Sciatic nerve (tissue), 2 donors: ENCODE data around the gene ZNF263. TPM values are rescaled to one million over a fixed set of nuclear protein-coding genes. Genes with fewer than 3 reads are reported as not detected.

Experiments used
- ATAC-seq: fragments of 200-7000 bp; cut with Tn5 transposase; one replicate; pipeline ENCODE4 v1.9.1; 2020; ENCODE audit warnings: mild to moderate bottlenecking, moderate library complexity
- DNase-seq: peaks from one replicate; pipeline ENCODE4 v3.0.0-alpha.2; 2020; ENCODE audit warnings: low spot score
- intact Hi-C: fragments of 100-400 bp; cut with DNase I; formaldehyde crosslinking; loops from one replicate; pipeline ENCODE4 v1.14.2; 2022
- total RNA-seq: library from RNA; stranded (reverse); fragmentation: NEBNext Ultra II Directional; extraction: Animal tissue kit (Norgen Biotek cat#: 25700); gene quantifications from one replicate; pipeline ENCODE4 v1.2.1, GENCODE V29; 2021
- donor health status: DM: no; HTN: no; CAD: no.
- donor health status: DM: no; HTN: no; CAD: no.

Gene ZNF263
- 31.4 TPM for total RNA-seq

DNA sequence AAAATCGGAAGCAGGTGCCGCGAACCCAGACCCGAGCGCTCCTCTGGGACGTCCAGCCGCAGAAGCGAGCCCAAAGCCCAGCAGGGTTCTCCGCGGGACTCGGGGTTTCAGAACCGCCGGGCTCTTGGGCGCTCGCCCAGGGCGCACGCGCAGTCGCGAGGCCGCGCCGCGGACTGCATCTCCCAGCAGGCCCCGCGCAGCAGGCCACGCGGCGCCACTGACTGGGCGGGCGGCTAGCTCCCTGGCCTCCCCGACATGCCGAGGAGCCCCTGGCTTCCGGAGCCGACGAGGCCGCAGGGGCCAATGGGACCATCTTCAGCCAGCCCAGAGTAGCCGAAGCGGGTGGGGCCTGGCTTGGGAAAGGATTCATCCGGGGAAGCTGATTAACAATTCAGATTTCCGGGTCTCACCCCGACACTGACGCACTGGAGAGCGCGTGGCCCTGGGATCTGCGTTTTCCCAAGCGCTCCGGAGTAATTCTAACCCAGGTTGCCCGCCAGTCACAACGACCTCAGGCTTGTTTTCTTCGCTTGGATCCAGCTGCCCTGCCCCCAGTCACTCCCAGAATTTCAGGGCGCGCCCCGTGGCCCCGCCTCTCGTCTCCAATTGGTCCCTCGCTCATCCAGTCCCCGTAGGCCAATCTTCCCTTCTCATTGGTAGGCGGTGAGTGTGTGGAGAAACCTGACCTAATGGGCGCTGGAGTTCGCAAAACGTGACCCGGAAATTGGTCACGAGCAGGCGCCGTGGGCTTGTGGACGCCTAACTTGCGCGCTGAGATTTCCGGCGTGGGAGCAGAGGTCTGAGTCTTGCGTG lies at the start of gene ZNF263:
ZNF263 (plus strand) TSS at position 762 of the 813 bp plus-strand sequence. CDS start 328 bp downstream, outside the sequence.
- DNase-seq, result peak; percentile 97
- intact Hi-C loops, result loop anchor here (2.0 kb wide), 1 partner anchor 18 kb away; no protein-coding TSS in a partner anchor
- peak; percentile 98 for ATAC-seq

GRCh38 chr16:3234543-3234856 lies 48.8 kb upstream of the ZNF263 start:
- ATAC-seq (no peak), DNase-seq (no peak)
- intact Hi-C loops, result no loop called here

DNA sequence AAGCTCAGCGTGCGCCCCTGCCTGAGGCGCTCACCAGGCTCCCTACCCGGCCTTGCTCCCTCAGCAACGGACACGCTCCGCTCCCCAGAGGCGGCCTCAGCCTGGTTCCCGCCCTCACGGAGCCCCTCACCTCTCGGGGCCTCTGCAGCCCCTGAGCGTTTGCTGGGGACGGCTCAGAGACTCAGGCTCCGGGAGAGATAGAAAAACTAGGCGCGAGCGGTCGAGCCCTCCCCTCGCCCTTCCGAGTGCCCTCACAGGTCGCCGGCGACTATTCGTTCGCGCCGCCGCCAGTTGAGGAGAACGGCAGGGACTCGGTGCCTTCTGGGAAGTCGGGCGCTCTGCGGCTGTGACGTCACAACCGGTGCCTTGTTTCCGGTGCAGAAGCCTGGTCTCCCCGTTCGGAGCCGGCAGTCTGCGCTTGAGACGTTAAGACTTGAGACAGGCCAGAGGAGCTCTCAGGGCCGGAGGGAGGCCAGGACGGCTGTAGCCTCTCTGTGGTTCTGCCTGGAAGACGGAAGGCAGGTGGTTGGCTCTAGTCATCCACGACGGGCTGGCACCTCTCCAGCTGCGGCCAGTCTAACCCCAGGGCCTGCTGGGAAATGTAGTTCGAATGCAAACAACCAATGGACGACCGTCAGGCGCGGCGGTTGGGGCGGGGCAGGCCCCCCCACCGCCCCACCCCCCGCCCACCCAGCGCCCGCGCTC lies 48.3 kb upstream of the ZNF263 start, which contains the start of gene ZNF200:
ZNF200 (minus strand) TSS at position 302 of the 705 bp plus-strand sequence. CDS start 1,403 bp downstream, outside the sequence.
- intact Hi-C loops, result no loop called here

GRCh38 chr16:3235856-3236669 lies 47.2 kb upstream of the ZNF263 start:
- intact Hi-C loops, result no loop called here
- DNase-seq (peak; percentile 67), ATAC-seq (no peak)

More for the DNA sequence above, 48.3 kb upstream of the ZNF263 start, which contains the start of gene ZNF200:
- DNase-seq (peak; percentile 97), ATAC-seq (peak; percentile 100)

DNA sequence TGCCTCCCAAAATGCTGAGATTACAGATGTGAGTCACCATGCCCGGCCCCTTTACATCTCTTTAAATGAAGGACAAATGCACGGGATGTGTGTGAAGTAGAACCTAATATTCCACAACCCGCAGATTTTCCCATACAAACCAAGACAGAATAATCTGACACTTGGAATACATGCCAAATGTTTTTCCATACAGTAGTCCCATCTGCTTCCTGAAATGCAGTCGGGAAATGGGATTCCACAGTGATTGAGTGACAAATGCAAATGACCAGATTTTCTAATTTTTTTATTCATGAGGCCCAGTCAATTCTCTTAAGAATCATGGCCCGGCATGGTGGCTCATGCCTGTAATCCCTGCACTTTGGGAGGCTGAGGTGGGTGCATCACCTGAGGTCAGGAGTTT lies 41.5 kb upstream of the ZNF263 start:
- DNase-seq, result no peak
- ATAC-seq, result no peak
- intact Hi-C loops, result no loop called here

GRCh38 chr16:3242709-3243108 lies 40.6 kb upstream of the ZNF263 start:
- DNase-seq (no peak), ATAC-seq (no peak)
- intact Hi-C loops, result no loop called here

DNA sequence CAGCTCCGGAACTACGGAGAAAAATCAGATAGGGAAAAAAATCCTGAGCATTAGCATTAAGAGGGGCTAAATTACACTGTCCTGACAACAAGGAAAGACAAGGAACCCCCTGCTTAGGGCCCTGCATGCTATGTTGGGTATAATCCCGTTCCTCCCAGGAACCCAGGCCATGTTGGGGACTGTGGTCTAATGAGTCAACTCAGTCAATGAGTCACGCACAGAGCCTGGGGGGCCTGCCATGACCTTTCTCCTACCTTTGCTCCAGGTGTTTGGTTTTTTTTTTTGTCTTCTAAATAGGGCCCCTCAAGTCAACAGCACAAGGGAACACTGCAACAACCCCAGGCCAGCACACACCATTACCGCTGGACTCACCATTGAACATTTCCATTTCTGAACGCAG lies 39.4 kb upstream of the ZNF263 start:
- no peak for DNase-seq
- no peak for ATAC-seq
- intact Hi-C loops, result no loop called here

GRCh38 chr16:3246002-3246401 lies 37.3 kb upstream of the ZNF263 start:
- ATAC-seq (no peak), DNase-seq (no peak)
- intact Hi-C loops, result no loop called here

DNA sequence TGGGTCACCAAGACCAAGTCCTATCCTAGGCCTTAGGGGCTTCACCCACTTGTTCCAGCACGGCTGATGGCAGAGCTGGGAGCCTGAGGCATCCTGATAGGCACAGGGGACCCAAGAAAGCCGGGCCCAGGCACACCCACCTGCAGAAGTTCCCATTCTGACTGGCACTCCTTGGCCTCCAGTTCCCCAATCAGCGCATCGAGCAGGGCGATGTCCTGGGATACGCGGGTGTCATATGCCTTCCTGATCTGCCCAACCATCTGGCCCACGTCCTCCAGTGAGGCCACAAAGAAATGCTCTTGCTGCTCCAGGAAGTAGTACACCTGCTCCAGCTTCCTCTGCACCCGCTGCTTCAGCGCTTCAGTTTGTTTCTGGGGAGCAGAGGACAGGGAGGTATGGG lies 36.4 kb upstream of the ZNF263 start:
- intact Hi-C loops, result no loop called here
- no peak for DNase-seq
- no peak for ATAC-seq

- ATAC-seq, result no peak
- intact Hi-C loops, result no loop called here
- DNase-seq, result no peak
These were observed 34.7 kb upstream of the ZNF263 start for GRCh38 chr16:3248596-3248995.

- no peak for ATAC-seq
- no peak for DNase-seq
- intact Hi-C loops, result no loop called here
These were observed 34.3 kb upstream of the ZNF263 start for GRCh38 chr16:3249020-3249419.

DNA sequence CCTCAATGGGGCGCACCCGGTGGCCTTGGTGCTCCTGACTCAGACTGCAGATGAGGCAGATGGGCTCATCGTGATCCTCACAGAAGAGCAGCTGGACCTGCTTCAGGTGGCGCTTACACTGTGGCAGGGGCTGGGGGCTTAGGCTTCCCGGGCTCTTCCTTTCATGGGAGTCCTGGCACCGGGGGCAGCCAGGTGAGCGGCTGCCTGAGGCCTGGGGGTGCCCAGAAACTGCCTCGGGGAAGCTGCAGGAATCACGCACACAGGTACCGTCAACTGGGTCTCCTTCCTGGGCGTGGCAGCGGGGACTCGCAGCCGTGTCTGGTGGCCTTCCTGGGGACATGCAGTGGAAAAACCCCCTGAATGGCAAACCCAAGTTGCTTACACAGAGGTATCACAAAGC lies 33.8 kb upstream of the ZNF263 start:
- intact Hi-C loops, result no loop called here
- DNase-seq, result no peak
- no peak for ATAC-seq

GRCh38 chr16:3252967-3253366 lies 30.3 kb upstream of the ZNF263 start:
- ATAC-seq, result no peak
- DNase-seq, result no peak
- intact Hi-C loops, result no loop called here

DNA sequence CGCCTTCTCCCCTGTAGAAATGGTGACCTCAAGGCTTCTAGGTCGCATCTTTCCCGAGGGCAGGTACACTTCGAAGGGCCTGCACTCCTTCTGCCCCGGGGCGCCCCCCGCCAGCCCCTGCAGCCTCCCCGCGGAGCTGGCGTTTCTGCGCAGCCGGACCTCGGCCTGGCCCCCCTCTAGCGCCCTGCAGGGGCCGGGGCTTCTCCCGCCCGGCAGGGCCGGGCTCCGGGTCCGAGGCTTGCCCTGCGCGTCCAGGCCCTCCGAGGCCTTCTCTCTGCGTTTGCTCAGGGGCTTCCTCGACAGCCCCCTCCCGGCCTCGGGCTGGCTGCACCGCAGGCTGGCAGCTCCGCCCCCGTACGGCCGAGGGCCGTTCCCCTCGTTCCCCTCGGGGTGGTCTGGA lies 29.0 kb upstream of the ZNF263 start:
- no peak for DNase-seq
- no peak for ATAC-seq
- intact Hi-C loops, result no loop called here

- intact Hi-C loops, result no loop called here
- ATAC-seq, result peak; percentile 52
- DNase-seq, result no peak
These were observed 27.0 kb upstream of the ZNF263 start, which contains the start of gene MEFV for GRCh38 chr16:3256146-3256865. TSS of gene MEFV (minus strand) at chr16:3256633. CDS start at chr16:3256587, 46 bp downstream.

DNA sequence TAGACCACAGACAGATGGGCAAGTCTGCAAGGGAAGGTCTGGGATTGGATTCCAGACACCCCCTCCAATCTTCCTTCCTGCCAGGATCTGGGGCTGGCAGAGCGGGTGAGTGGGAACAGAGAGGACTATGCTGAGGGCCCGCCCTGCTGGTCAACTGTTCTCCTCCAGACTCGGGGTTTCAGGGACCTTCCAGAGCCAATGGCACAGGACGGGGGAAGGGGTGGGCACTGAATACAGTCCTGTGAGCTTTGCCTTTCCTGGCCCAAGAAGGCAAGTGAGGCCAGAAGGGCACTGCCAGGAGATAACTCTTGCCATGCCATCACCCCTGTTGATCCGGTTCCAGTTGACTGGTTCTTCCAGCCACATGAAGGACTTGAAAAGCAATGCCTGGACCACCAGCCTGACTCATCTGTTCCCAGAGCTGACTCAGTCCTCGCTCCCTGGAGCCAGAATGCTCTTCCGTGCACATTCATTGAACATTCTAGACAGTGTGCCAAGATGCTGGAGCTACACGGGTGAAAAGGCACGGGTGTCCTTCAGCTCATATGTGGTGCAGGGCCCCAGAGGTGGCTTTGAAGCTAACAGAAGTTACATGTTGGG lies 26.3 kb upstream of the ZNF263 start:
- ATAC-seq (no peak), DNase-seq (no peak)
- intact Hi-C loops, result no loop called here

GRCh38 chr16:3259836-3260235 lies 23.5 kb upstream of the ZNF263 start:
- no peak for ATAC-seq

DNA sequence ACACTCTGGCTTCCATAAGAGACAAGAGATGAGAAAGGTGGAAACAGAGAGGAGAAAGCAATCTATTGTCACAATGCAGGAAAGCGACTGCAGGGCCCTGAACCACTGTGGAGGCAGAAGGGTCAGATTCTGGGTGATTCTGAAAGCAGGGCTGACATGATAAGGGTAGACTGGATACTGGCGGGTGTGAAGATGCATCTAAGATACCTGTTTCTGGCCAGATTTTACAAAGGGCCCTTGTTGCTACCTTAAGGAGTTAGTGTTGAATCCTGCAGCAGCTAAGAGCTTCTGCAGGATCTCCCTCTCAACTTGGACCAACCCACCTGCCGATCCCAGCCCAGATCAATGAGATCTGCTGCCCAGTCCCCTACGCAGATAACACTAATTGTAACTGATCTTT lies 20.8 kb upstream of the ZNF263 start:
- intact Hi-C loops, result no loop called here
- ATAC-seq, result no peak

More at GRCh38 chr16:3259836-3260235, 23.5 kb upstream of the ZNF263 start:
- no peak for DNase-seq
- intact Hi-C loops, result no loop called here

More for the DNA sequence above, 20.8 kb upstream of the ZNF263 start:
- DNase-seq, result no peak
